Hematopoietic multipotent progenitor cell treated with erythropoietin and hydrocortisone succinate and interleukin-3 and kit ligand, for 6 days (in vitro differentiated cells): ENCODE measurements around the gene SLC35B2.
"Not testable (repeated sequence)": the region's sequence is repeated elsewhere in the genome, so short reads cannot be mapped to it uniquely, and the experiment has no call there.

Experiments used
- DNase-seq: peaks from one replicate; pipeline ENCODE4 v3.0.0-alpha.2; 2015

SLC35B2 gene

GRCh38 chr6:44232676-44233566 lies 24.4 kb downstream of the SLC35B2 start:
- DNase-seq, result no peak

DNA sequence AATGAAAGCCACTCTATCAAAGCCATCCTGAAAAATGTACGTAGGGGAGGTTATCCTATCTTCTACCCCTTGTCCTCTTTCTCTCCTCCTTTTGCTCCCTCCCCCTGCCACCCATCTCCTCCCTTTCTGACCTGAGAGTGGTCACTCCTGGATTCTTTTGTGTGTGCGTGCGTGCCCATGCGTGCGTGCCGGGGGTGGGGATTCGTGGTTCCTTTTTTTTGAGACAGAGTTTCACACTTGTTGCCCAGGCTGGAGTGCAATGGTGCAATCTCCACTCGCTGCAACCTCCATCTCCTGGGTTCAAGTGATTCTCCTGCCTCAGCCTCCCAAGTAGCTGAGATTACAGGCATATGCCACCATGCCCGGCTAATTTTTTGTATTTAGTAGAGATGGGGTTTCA lies 25.9 kb downstream of the SLC35B2 start:
- not testable (repeated sequence) for DNase-seq

GRCh38 chr6:44230034-44230675 lies 27.2 kb downstream of the SLC35B2 start:
- no peak for DNase-seq

GRCh38 chr6:44229376-44230033 lies 27.8 kb downstream of the SLC35B2 start:
- no peak for DNase-seq

- no peak for DNase-seq
These were observed 28.5 kb downstream of the SLC35B2 start for GRCh38 chr6:44228836-44229235.

DNA sequence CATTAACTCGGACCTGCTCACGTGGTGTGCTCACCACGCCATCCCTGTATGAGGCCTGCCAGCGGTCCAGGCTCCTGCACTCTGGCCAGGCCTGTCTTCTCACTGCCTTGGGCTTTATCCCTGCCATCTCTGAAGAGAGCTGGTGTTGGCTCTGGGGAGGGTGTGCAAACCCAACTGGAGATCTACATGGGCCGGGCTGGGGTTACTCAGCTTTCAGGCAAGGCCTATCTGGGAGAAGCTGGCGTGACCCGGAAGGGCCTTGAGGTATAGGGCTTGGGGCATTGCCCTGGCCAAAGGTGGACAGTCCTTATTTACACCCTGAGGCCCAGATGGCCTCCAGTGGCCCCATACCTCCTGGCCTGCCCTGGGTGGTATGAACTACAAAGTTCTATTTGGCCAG lies 28.9 kb downstream of the SLC35B2 start:
- DNase-seq, result no peak

DNA sequence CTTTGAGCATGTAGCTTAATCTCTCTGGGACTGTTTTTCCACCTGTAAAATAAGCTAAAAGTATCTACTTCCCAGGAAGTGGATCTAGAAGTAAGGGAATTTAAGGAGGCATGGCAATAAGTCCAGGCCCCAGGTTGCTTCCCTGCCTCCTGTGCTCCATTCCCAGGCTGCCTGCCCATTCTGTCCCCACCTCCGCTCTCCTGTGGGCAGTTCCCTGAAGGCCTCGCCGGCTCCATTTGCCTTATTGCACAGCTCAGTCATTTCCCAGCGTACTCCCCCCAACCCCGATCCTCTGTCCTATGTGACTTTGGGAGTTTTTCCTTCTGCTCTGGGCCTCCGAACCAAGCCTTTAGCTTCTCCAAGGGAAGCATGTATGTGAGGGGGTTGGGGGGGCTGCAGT lies 29.3 kb downstream of the SLC35B2 start:
- no peak for DNase-seq

- DNase-seq, result peak; percentile 47
These were observed 30.1 kb downstream of the SLC35B2 start for GRCh38 chr6:44227148-44227793.

DNA sequence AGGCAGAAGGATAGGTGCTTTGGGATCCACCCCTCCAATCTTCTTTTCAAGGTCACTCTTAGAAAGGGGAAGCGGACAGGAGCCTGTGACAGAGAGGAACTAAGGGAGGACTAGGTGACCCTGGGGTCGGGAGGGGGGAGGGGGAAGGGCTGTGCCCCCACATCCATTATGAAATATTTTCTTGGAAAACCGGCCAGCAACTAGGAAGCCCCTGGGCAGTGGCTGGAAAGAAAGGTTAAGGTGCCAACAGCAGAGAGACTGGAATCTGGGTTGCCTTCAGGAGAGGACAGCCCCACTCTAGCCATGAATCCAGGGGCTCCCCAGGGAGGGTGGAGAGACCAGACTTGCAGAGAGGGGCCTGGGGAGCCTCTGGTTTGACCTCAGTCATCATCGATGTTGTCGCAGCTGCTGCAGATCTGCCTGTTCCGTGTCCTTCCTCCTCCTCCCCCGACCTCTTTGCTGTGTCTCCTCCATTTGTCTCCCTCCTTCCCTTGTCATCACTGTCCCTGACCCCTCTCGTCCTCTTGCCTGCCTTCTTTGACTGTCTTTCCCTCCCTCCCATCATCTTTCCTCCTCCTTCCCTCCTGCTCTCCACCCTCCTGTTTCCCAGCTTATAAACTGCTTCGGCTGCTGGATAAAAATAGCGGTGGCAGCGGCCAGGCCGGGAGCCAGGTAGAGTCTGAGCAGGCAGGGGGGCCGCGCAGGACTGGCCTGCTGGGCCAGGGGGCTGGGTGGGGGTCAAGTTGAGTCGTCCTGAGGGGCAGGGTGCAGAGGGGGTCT lies 30.8 kb downstream of the SLC35B2 start:
- peak; percentile 46 for DNase-seq

DNA sequence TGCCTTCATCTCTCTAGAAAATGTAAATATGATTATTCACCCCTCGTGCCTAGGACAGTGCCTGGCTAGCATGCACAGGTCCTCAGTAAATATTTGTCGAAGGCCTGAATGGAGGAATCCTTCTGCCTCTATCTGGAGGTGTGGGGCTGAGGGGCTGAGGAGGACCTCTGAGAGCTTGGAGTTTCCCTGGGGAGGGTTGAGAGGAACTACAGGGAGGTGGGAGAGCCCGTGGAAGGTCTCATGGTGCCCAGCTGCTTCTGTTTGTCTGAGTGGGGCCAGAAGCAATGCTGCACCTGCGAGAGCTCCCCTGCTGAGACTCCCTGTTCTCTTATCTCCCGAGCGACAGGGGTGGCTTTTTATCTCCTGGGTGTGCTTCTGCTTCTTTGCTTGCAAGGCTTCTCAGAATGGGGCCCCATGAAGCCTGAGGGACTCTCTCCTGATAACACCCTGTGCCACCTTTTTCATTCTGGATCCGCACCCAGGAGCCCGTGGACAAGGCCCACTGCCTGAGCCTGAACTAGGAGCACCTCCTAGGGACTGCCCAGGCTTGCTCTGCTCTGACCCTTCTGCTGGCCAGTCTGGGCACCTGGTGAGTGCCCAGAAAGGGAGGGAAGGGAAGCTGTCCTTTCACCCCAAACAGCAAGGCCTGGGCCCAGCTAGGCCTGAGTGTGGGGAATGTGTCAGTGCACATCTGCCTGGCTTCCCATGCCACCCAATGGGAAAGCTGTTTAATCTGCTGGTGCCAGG lies 31.6 kb downstream of the SLC35B2 start:
- DNase-seq, result peak; percentile 96

DNA sequence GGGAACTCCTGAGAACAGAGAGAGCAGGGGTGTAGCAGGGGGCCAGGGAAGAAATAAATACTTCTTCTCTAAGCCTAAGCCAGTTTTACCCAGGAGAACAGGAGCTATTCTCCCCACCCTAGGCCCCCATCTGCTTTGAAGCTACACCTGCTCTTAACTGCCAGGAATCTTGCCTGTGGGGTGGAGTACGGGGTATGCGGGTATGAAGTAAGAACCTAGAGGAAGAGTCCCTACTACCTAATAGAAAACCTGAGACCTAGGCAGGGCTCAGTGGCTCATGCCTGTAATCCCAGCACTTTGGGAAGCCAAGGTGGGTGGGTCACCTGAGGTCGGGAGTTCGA lies 32.4 kb downstream of the SLC35B2 start:
- no peak for DNase-seq

GRCh38 chr6:44224029-44224964 lies 33.0 kb downstream of the SLC35B2 start:
- peak; percentile 61 for DNase-seq

GRCh38 chr6:44223319-44224028 lies 33.9 kb downstream of the SLC35B2 start, which contains the start of gene SLC29A1:
Gene SLC29A1 (plus strand): TSS chr6:44223595. CDS start chr6:44227314, 3,719 bp downstream.
- peak; percentile 92 for DNase-seq

- DNase-seq, result no peak
These were observed 34.6 kb downstream of the SLC35B2 start for GRCh38 chr6:44222486-44223318.

- no peak for DNase-seq
These were observed 35.4 kb downstream of the SLC35B2 start for GRCh38 chr6:44221961-44222335.

DNA sequence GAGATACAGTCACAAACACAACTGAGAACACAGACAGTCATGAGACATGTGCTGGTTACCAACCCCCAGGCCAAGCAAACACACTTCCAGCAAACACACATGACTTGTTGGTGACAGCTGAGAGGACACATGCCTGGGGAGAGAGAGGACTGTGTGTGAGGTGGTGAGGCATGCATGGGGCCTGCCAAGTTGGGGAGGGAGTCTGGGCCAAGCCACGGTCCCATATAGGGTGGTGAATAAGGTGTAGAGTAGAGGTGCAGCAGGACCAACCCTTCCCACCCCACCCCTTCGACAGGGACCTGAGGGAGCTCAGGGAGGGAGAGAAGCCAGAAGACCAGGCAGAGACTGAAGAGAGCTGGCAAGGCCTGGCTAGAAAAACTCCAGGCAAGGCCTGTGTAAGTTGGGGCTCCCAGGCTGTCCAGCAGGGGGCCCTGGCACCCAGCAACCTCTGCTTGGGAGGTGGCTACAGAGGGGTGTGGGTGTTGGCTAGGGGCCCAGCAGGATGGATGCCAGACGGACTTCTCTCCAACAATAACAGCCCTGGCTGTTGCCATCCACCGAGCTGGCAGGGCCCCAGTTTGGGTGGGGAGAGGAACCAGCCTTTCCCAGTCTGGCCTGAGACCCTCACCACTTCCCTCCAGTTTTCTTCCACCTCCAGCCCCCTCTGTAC lies 35.9 kb downstream of the SLC35B2 start:
- DNase-seq, result peak; percentile 97

DNA sequence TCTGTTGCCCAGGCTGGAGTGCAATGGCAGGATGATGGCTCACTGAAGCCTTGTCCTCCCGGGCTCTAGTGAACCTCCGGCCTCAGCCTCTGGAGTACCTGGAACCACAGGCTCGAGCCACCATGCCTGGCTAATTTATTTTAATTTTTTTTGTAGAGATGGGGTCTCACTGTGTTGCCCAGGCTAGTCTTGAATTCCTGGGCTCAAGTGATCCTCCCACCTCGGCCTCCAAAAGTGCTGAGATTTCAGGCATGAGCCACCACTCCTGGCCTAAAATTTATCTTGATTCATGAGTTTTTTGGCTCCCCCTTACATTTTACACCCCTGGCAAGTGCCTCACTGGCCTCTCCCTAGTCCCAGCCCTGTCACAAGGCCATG lies 36.4 kb downstream of the SLC35B2 start:
- no peak for DNase-seq
